PFSK-1 (cell line): ENCODE measurements around the gene EVA1A.
A peak's percentile ranks its signal among the peaks of the same experiment; 100 is the strongest.

Experiments
- FOXP2 ChIP-seq: optimal IDR thresholded peaks from 2 replicates; pipeline ENCODE3; 2011; ENCODE audit warnings: borderline replicate concordance, control low read depth, inconsistent platforms; ENCODE audit not compliant: insufficient read depth; ENCODE audit errors: extremely low read length, extremely low read depth
- POLR2AphosphoS5 ChIP-seq: IDR thresholded peaks from 2 replicates; pipeline ENCODE4 v1.6.1; 2012; ENCODE audit warnings: low read depth, mild to moderate bottlenecking, control low read depth, low read length, moderate library complexity
- REST ChIP-seq, 2 experiments: IDR thresholded peaks; 2 replicates each; pipeline versions ENCODE4 v1.6.1 to v1.8.0; 2011 to 2012; ENCODE audit warnings: low read depth in 2 of 2, low read length in 2 of 2, control low read depth in 1 of 2, inconsistent platforms in 1 of 2, mild to moderate bottlenecking in 1 of 2, moderate library complexity in 1 of 2; ENCODE audit not compliant: insufficient read depth in 1 of 2
- SIN3A ChIP-seq: IDR thresholded peaks from 2 replicates; pipeline ENCODE4 v1.6.1; 2012; ENCODE audit warnings: mild to moderate bottlenecking, low read length, moderate library complexity, borderline replicate concordance; ENCODE audit not compliant: insufficient read depth
- TAF1 ChIP-seq: IDR thresholded peaks from 2 replicates; pipeline ENCODE4 v1.6.1; 2012; ENCODE audit warnings: low read length, control low read depth, borderline replicate concordance; ENCODE audit not compliant: insufficient read depth

EVA1A gene

DNA sequence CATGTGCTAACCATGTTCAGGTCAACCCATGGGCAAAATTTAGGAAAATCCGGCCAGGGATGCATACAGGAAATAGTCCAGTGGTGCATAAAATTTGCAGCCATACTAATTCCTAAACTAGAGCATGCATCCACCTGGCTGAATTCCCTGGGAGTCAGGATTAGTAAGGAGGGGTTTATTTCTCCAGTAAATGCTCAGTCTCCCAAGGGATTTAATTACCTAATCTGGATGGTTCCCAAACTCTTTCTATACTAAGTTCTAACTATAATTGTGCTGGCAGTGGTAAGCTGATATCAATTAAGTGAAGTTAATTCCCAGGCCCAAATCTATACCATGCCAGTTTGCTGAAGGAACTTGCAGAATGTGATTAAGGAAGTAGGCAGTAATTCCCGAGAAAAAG lies 26.2 kb upstream of the EVA1A start:
- TF ChIP-seq REST (IDR thresholded peaks at IDR 0.05; ENCODE audit: insufficient read depth in 1 of 2, low read depth in 2 of 2, low read length in 2 of 2): no peak
- TF ChIP-seq SIN3A: no peak
- no peak for TF ChIP-seq FOXP2
- no peak for TF ChIP-seq POLR2AphosphoS5
- no peak for TF ChIP-seq TAF1

GRCh38 chr2:75582840-75583239 lies 22.1 kb upstream of the EVA1A start:
- TF ChIP-seq REST (IDR thresholded peaks at IDR 0.05; ENCODE audit: insufficient read depth in 1 of 2, low read depth in 2 of 2, low read length in 2 of 2): peak; percentile 78 to 92
- TF ChIP-seq POLR2AphosphoS5: no peak

- no peak for TF ChIP-seq POLR2AphosphoS5
- TF ChIP-seq TAF1: no peak
- TF ChIP-seq FOXP2: no peak
- no peak for TF ChIP-seq REST (IDR thresholded peaks at IDR 0.05; ENCODE audit: insufficient read depth in 1 of 2, low read depth in 2 of 2, low read length in 2 of 2)
- no peak for TF ChIP-seq SIN3A
These were observed 19.9 kb upstream of the EVA1A start for GRCh38 chr2:75580606-75581005.

DNA sequence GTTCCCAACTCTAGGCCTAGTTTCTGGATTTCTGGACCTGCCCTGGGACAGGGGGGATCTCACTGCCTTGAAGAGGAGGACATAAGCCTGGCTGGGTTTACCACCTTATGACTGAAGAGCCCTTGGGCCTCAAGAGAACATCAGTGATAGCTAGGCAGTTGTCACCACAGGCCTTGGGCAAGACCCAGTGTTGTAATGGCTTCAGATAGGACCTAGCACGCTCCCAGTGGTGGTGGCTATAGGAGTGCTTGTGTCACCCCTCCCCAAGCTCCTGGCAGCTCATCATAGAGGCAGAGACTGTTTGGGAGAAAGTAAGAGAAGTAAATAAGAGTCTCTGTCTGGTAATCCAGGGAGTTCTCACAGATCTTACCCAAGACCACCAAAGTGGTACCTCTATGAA lies 19.4 kb upstream of the EVA1A start:
- no peak for TF ChIP-seq REST (IDR thresholded peaks at IDR 0.05; ENCODE audit: insufficient read depth in 1 of 2, low read depth in 2 of 2, low read length in 2 of 2)
- no peak for TF ChIP-seq SIN3A
- TF ChIP-seq TAF1: no peak

- TF ChIP-seq REST (IDR thresholded peaks at IDR 0.05; ENCODE audit: insufficient read depth in 1 of 2, low read depth in 2 of 2, low read length in 2 of 2): no peak
- no peak for TF ChIP-seq FOXP2
- TF ChIP-seq POLR2AphosphoS5: no peak
- no peak for TF ChIP-seq TAF1
- no peak for TF ChIP-seq SIN3A
These were observed 18.4 kb upstream of the EVA1A start for GRCh38 chr2:75579186-75579585.
